Liver (tissue), 9 donors: ENCODE results near the gene MND1. TPM values are rescaled to one million over a fixed set of nuclear protein-coding genes. Genes with fewer than 3 reads are reported as not detected.

Experiments used
- DNase-seq: peaks from one replicate; pipeline ENCODE4 v3.0.0-alpha.2; 2017; ENCODE audit warnings: low spot score
- H3K27ac ChIP-seq, 2 donors: one replicate each; pipeline ENCODE4 v1.7.0; 2013; ENCODE audit warnings: inconsistent platforms in 2 of 2, low read length in 2 of 2, control low read depth in 1 of 2, low read depth in 1 of 2, mild to moderate bottlenecking in 1 of 2
- H3K27me3 ChIP-seq, 4 donors: one replicate each; pipeline versions ENCODE4 v1.6.1 to v1.7.0; 2013; ENCODE audit warnings: low read length in 3 of 4, inconsistent platforms in 1 of 4, mild to moderate bottlenecking in 1 of 4, moderate library complexity in 1 of 4; ENCODE audit not compliant: control insufficient read depth in 4 of 4, insufficient read depth in 4 of 4
- H3K36me3 ChIP-seq, 4 donors: one replicate each; pipeline versions ENCODE4 v1.6.1 to v1.7.0; 2013; ENCODE audit warnings: low read length in 3 of 4, mild to moderate bottlenecking in 3 of 4, low read depth in 1 of 4, moderate library complexity in 1 of 4; ENCODE audit not compliant: control insufficient read depth in 4 of 4, insufficient read depth in 3 of 4
- H3K4me1 ChIP-seq, 4 donors: one replicate each; pipeline versions ENCODE4 v1.6.1 to v1.7.0; 2013; ENCODE audit warnings: low read length in 3 of 4, mild to moderate bottlenecking in 3 of 4, moderate library complexity in 1 of 4; ENCODE audit not compliant: control insufficient read depth in 4 of 4, insufficient read depth in 4 of 4
- H3K4me3 ChIP-seq, 3 donors: one replicate each; pipeline versions ENCODE4 v1.6.1 to v1.7.0; 2013; ENCODE audit warnings: low read length in 3 of 3, control low read depth in 1 of 3, low read depth in 1 of 3, mild to moderate bottlenecking in 1 of 3
- H3K9ac ChIP-seq, 2 donors: one replicate each; pipeline ENCODE4 v1.7.0; 2013; ENCODE audit warnings: low read length in 2 of 2, mild to moderate bottlenecking in 2 of 2, moderate library complexity in 2 of 2, control low read depth in 1 of 2, low read depth in 1 of 2
- H3K9me3 ChIP-seq, 4 donors: one replicate each; pipeline versions ENCODE4 v1.6.1 to v1.7.0; 2013; ENCODE audit warnings: low read length in 3 of 4; ENCODE audit not compliant: control insufficient read depth in 4 of 4
- EGR1 ChIP-seq, 2 donors: IDR thresholded peaks; 2 replicates each; pipeline ENCODE4 v1.6.1; 2016 to 2018; ENCODE audit warnings: antibody characterized with exemption in 2 of 2, low read depth in 2 of 2
- FOXA1 ChIP-seq: IDR thresholded peaks from 2 replicates; pipeline ENCODE4 v1.6.1; 2016; ENCODE audit warnings: antibody characterized with exemption
- FOXA2 ChIP-seq: IDR thresholded peaks from 2 replicates; pipeline ENCODE4 v1.6.1; 2016; ENCODE audit warnings: antibody characterized with exemption
- GABPA ChIP-seq, 2 donors: IDR thresholded peaks in 1 of 2; conservative IDR thresholded peaks in 1 of 2; 2 replicates each; pipeline ENCODE4 v1.6.1; 2016; ENCODE audit warnings: antibody characterized with exemption in 2 of 2, mild to moderate bottlenecking in 1 of 2, moderate library complexity in 1 of 2
- HNF4A ChIP-seq, 2 donors: conservative IDR thresholded peaks; 2 replicates each; pipeline ENCODE4 v1.6.1; 2016; ENCODE audit warnings: antibody characterized with exemption in 2 of 2, mild to moderate bottlenecking in 2 of 2
- HNF4G ChIP-seq: IDR thresholded peaks from 2 replicates; pipeline ENCODE4 v1.6.1; 2016; ENCODE audit warnings: antibody characterized with exemption
- JUND ChIP-seq, 2 donors: IDR thresholded peaks; 2 replicates each; pipeline ENCODE4 v1.6.1; 2016; ENCODE audit warnings: antibody characterized with exemption in 2 of 2
- NR2F2 ChIP-seq: IDR thresholded peaks from 2 replicates; pipeline ENCODE4 v1.6.1; 2016; ENCODE audit warnings: antibody characterized with exemption
- RAD21 ChIP-seq, 2 donors: IDR thresholded peaks; 2 replicates each; pipeline ENCODE4 v1.6.1; 2016; ENCODE audit warnings: antibody characterized with exemption in 2 of 2, mild to moderate bottlenecking in 2 of 2
- RXRA ChIP-seq, 2 donors: IDR thresholded peaks; 2 replicates each; pipeline ENCODE4 v1.6.1; 2017 to 2018; ENCODE audit warnings: antibody characterized with exemption in 2 of 2, mild to moderate bottlenecking in 1 of 2
- SP1 ChIP-seq: IDR thresholded peaks from 2 replicates; pipeline ENCODE4 v1.6.1; 2018; ENCODE audit warnings: antibody characterized with exemption, mild to moderate bottlenecking
- TAF1 ChIP-seq: conservative IDR thresholded peaks from 2 replicates; pipeline ENCODE4 v1.6.1; 2016; ENCODE audit warnings: antibody characterized with exemption, mild to moderate bottlenecking
- YY1 ChIP-seq: IDR thresholded peaks from 2 replicates; pipeline ENCODE4 v1.6.1; 2016; ENCODE audit warnings: antibody characterized with exemption, mild to moderate bottlenecking
- WGBS: extraction: QIAGEN DNeasy Blood & Tissue Kit; methylation state at CpG from one replicate; pipeline ENCODE4 v1.1.7; 2013; 5-methylcytosine and 5-hydroxymethylcytosine counted together
- polyA plus RNA-seq, 2 donors: library from polyadenylated mRNA; stranded (reverse) in 1 of 2; unstranded in 1 of 2; fragments of 200-250 nt in 1 of 2; fragments of >200 nt in 1 of 2; fragmentation: Nextera tagmentation in 1 of 2; extraction: Ambion mirVana in 1 of 2; gene quantifications; one replicate each; pipeline versions ENCODE4 v1.2.1 to v1.2.3, GENCODE V29; 2013 to 2015
- total RNA-seq, 2 donors: library from RNA; depleted of rRNA; stranded (reverse); fragments of >200 nt; gene quantifications; one replicate each; pipeline ENCODE4 v1.2.3, GENCODE V29; 2014
- TF ChIP-seq, protein P1 (sequence below): IDR thresholded peaks from 2 replicates; pipeline ENCODE4 v1.6.1; 2016; ENCODE audit warnings: antibody characterized with exemption
- TF ChIP-seq, protein P2 (sequence below): IDR thresholded peaks from 2 replicates; pipeline ENCODE4 v1.6.1; 2016; ENCODE audit warnings: antibody characterized with exemption
- TF ChIP-seq, protein P3 (sequence below): fragments of 150-350 bp; IDR thresholded peaks from 2 replicates; pipeline ENCODE4 v1.5.1; 2017; ENCODE audit warnings: improper control_type of control experiment, low read depth, low read length; ENCODE audit not compliant: missing input control
- TF ChIP-seq, protein P4 (sequence below): IDR thresholded peaks from 2 replicates; pipeline ENCODE4 v1.6.1; 2016; ENCODE audit warnings: antibody characterized with exemption
- TF ChIP-seq, protein P5 (sequence below): IDR thresholded peaks from 2 replicates; pipeline ENCODE4 v1.6.1; 2016; ENCODE audit warnings: antibody characterized with exemption, mild to moderate bottlenecking
- donor health status: healthy.
- donor health status: healthy.
- donor health status: healthy.
- donor health status: healthy.
- donor health status: healthy.

MND1 gene
- total and polyA plus RNA-seq, 4 donors, result 0.17 to 2.5 (median 0.42) TPM

GRCh38 chr4:153452658-153453378 lies 108.3 kb downstream of the MND1 start:
- no peak for DNase-seq
- Histone ChIP-seq H3K4me1 (peaks cover 0 to 18% (median 7%) of the 10 kb centered on the region in 4 donors), H3K36me3 (no peaks in the 10 kb centered on the region), H3K9me3 (no peaks in the 10 kb centered on the region), H3K4me3 (no peak overlapping the region), H3K9ac (no peak overlapping the region), H3K27me3 (no peaks in the 10 kb centered on the region), H3K27ac (no peak overlapping the region)
- TF ChIP-seq, protein P1, sequence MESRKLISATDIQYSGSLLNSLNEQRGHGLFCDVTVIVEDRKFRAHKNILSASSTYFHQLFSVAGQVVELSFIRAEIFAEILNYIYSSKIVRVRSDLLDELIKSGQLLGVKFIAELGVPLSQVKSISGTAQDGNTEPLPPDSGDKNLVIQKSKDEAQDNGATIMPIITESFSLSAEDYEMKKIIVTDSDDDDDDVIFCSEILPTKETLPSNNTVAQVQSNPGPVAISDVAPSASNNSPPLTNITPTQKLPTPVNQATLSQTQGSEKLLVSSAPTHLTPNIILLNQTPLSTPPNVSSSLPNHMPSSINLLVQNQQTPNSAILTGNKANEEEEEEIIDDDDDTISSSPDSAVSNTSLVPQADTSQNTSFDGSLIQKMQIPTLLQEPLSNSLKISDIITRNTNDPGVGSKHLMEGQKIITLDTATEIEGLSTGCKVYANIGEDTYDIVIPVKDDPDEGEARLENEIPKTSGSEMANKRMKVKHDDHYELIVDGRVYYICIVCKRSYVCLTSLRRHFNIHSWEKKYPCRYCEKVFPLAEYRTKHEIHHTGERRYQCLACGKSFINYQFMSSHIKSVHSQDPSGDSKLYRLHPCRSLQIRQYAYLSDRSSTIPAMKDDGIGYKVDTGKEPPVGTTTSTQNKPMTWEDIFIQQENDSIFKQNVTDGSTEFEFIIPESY, result no peak
- peak in 1 of 2 donors; percentile 22 for TF ChIP-seq RXRA (IDR thresholded peaks at IDR 0.05)
- WGBS, result 94% methylated on average over 4 of the region's 4 CpGs

GRCh38 chr4:153453402-153453801 lies 108.9 kb downstream of the MND1 start:
- TF ChIP-seq HNF4G (no peak), SP1 (no peak), NR2F2 (no peak), JUND (IDR thresholded peaks at IDR 0.05) (no peak), FOXA1 (no peak), EGR1 (IDR thresholded peaks at IDR 0.05; ENCODE audit: low read depth in 2 of 2) (no peak), YY1 (no peak), GABPA (IDR thresholded peaks at IDR 0.05 in 1 of 2, conservative IDR thresholded peaks at IDR 0.05 in 1 of 2) (no peak), HNF4A (conservative IDR thresholded peaks at IDR 0.05) (no peak), RAD21 (IDR thresholded peaks at IDR 0.05) (no peak), RXRA (IDR thresholded peaks at IDR 0.05) (no peak), FOXA2 (no peak), TAF1 (no peak)
- TF ChIP-seq, protein P2, sequence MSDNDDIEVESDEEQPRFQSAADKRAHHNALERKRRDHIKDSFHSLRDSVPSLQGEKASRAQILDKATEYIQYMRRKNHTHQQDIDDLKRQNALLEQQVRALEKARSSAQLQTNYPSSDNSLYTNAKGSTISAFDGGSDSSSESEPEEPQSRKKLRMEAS, result no peak
- TF ChIP-seq, protein P3, sequence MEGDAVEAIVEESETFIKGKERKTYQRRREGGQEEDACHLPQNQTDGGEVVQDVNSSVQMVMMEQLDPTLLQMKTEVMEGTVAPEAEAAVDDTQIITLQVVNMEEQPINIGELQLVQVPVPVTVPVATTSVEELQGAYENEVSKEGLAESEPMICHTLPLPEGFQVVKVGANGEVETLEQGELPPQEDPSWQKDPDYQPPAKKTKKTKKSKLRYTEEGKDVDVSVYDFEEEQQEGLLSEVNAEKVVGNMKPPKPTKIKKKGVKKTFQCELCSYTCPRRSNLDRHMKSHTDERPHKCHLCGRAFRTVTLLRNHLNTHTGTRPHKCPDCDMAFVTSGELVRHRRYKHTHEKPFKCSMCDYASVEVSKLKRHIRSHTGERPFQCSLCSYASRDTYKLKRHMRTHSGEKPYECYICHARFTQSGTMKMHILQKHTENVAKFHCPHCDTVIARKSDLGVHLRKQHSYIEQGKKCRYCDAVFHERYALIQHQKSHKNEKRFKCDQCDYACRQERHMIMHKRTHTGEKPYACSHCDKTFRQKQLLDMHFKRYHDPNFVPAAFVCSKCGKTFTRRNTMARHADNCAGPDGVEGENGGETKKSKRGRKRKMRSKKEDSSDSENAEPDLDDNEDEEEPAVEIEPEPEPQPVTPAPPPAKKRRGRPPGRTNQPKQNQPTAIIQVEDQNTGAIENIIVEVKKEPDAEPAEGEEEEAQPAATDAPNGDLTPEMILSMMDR, result no peak
- TF ChIP-seq, protein P1, result no peak
- TF ChIP-seq, protein P4, sequence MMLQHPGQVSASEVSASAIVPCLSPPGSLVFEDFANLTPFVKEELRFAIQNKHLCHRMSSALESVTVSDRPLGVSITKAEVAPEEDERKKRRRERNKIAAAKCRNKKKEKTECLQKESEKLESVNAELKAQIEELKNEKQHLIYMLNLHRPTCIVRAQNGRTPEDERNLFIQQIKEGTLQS, result no peak
- TF ChIP-seq, protein P5, sequence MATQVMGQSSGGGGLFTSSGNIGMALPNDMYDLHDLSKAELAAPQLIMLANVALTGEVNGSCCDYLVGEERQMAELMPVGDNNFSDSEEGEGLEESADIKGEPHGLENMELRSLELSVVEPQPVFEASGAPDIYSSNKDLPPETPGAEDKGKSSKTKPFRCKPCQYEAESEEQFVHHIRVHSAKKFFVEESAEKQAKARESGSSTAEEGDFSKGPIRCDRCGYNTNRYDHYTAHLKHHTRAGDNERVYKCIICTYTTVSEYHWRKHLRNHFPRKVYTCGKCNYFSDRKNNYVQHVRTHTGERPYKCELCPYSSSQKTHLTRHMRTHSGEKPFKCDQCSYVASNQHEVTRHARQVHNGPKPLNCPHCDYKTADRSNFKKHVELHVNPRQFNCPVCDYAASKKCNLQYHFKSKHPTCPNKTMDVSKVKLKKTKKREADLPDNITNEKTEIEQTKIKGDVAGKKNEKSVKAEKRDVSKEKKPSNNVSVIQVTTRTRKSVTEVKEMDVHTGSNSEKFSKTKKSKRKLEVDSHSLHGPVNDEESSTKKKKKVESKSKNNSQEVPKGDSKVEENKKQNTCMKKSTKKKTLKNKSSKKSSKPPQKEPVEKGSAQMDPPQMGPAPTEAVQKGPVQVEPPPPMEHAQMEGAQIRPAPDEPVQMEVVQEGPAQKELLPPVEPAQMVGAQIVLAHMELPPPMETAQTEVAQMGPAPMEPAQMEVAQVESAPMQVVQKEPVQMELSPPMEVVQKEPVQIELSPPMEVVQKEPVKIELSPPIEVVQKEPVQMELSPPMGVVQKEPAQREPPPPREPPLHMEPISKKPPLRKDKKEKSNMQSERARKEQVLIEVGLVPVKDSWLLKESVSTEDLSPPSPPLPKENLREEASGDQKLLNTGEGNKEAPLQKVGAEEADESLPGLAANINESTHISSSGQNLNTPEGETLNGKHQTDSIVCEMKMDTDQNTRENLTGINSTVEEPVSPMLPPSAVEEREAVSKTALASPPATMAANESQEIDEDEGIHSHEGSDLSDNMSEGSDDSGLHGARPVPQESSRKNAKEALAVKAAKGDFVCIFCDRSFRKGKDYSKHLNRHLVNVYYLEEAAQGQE, result no peak
- 81% methylated on average over 8 of the region's 8 CpGs for WGBS
- H3K4me3 ChIP-seq, result no peak overlapping the region
- no peaks in the 10 kb centered on the region for H3K27me3 ChIP-seq
- H3K4me1 ChIP-seq, result peaks cover 0 to 18% (median 7%) of the 10 kb centered on the region in 4 donors
- H3K9me3 ChIP-seq, result no peaks in the 10 kb centered on the region
- DNase-seq, result no peak
- H3K9ac ChIP-seq, result no peak overlapping the region
- no peaks in the 10 kb centered on the region for H3K36me3 ChIP-seq
- no peak overlapping the region for H3K27ac ChIP-seq
